WTC11 (cell line): ENCODE measurements around the gene FRS3. TPM values are rescaled to one million over a fixed set of nuclear protein-coding genes. Genes with fewer than 3 reads are reported as not detected.

Source experiments
- ATAC-seq: fragments of 200-7000 bp; cut with Tn5 transposase; 2 replicates; pipeline ENCODE4 v1.10.0; 2021; ENCODE audit warnings: mild to moderate bottlenecking, moderate library complexity
- CTCF ChIA-PET: fragments of 300-600 bp; sonication (Branson Sonifier 250); formaldehyde crosslinking; loops from one replicate; lab custom pipeline; 2021; ENCODE audit warnings: antibody characterized with exemption; lab: Charles Lee
- POLR2A ChIA-PET: fragments of 350-600 bp; sonication (Branson Sonifier 250); formaldehyde crosslinking; loops from one replicate; lab custom pipeline; 2021; ENCODE audit warnings: antibody characterized with exemption; lab: Charles Lee
- DNase-seq: peaks from one replicate; pipeline ENCODE4 v3.0.0; 2021; ENCODE audit warnings: low spot score
- H3K27ac Mint-ChIP-seq: 2 replicates; pipeline ENCODE4 v1.8.0; 2021; ENCODE audit warnings: mixed read lengths
- H3K27me3 Mint-ChIP-seq: 2 replicates; pipeline ENCODE4 v1.8.0; 2021; ENCODE audit warnings: low read depth, mild to moderate bottlenecking, moderate library complexity, mixed read lengths
- H3K36me3 Mint-ChIP-seq: 2 replicates; pipeline ENCODE4 v1.8.0; 2021; ENCODE audit warnings: mixed read lengths
- H3K4me1 Mint-ChIP-seq: 2 replicates; pipeline ENCODE4 v1.8.0; 2022; ENCODE audit warnings: mixed read lengths
- H3K4me3 Mint-ChIP-seq: 2 replicates; pipeline ENCODE4 v1.8.0; 2021; ENCODE audit warnings: mild to moderate bottlenecking, moderate library complexity, mixed read lengths
- H3K9me3 Mint-ChIP-seq: 2 replicates; pipeline ENCODE4 v1.8.0; 2021; ENCODE audit warnings: mixed read lengths
- CBFB ChIP-seq: sonication (generic); formaldehyde crosslinking; IDR thresholded peaks from 2 replicates; pipeline ENCODE4 v1.8.1; 2022; ENCODE audit warnings: mild to moderate bottlenecking, low read depth, missing genetic modification reagents
- EMX1 ChIP-seq: fragments of 250-450 bp; sonication (Bioruptor Pico); IDR thresholded peaks from 2 replicates; pipeline ENCODE4 v1.8.0; 2021; ENCODE audit warnings: mild to moderate bottlenecking
- GABPB1 ChIP-seq: sonication (generic); formaldehyde crosslinking; IDR thresholded peaks from 2 replicates; pipeline ENCODE4 v1.8.1; 2023; ENCODE audit warnings: mild to moderate bottlenecking, missing genetic modification reagents
- MXD4 ChIP-seq: fragments of 250-450 bp; sonication (Bioruptor Pico); IDR thresholded peaks from 2 replicates; pipeline ENCODE4 v1.8.0; 2021; ENCODE audit warnings: mild to moderate bottlenecking, moderate library complexity, borderline replicate concordance
- NFE2L1 ChIP-seq: sonication (generic); formaldehyde crosslinking; IDR thresholded peaks from 2 replicates; pipeline ENCODE4 v1.8.1; 2023; ENCODE audit warnings: missing genetic modification reagents
- NR1H2 ChIP-seq: sonication (generic); formaldehyde crosslinking; IDR thresholded peaks from 2 replicates; pipeline ENCODE4 v1.9.0; 2021; ENCODE audit warnings: mild to moderate bottlenecking, moderate library complexity, missing genetic modification reagents
- OVOL2 ChIP-seq: fragments of 250-450 bp; sonication (Bioruptor Pico); IDR thresholded peaks from 2 replicates; pipeline ENCODE4 v1.9.0; 2021; ENCODE audit warnings: mild to moderate bottlenecking, borderline replicate concordance
- RELA ChIP-seq: sonication (generic); formaldehyde crosslinking; IDR thresholded peaks from 2 replicates; pipeline ENCODE4 v1.8.1; 2022; ENCODE audit warnings: missing genetic modification reagents, mild to moderate bottlenecking, borderline replicate concordance
- RORB ChIP-seq: fragments of 250-450 bp; sonication (Bioruptor Pico); IDR thresholded peaks from 2 replicates; pipeline ENCODE4 v1.9.0; 2021; ENCODE audit warnings: mild to moderate bottlenecking
- SMAD3 ChIP-seq: sonication (generic); formaldehyde crosslinking; IDR thresholded peaks from 2 replicates; pipeline ENCODE4 v1.8.0; 2022; ENCODE audit warnings: missing genetic modification reagents, mild to moderate bottlenecking, borderline replicate concordance
- SMAD4 ChIP-seq: sonication (generic); formaldehyde crosslinking; IDR thresholded peaks from 2 replicates; pipeline ENCODE4 v1.8.0; 2022; ENCODE audit warnings: mild to moderate bottlenecking, missing genetic modification reagents
- ZBTB21 ChIP-seq: sonication (generic); formaldehyde crosslinking; IDR thresholded peaks from 2 replicates; pipeline ENCODE4 v1.8.1; 2023; ENCODE audit warnings: mild to moderate bottlenecking, missing genetic modification reagents, borderline replicate concordance
- ZNF263 ChIP-seq: sonication (generic); formaldehyde crosslinking; IDR thresholded peaks from 2 replicates; pipeline ENCODE4 v1.8.1; 2022; ENCODE audit warnings: low read depth, mild to moderate bottlenecking, moderate library complexity, missing genetic modification reagents
- ZNF396 ChIP-seq: fragments of 250-450 bp; sonication (Bioruptor Pico); IDR thresholded peaks from 2 replicates; pipeline ENCODE4 v1.8.0; 2021; ENCODE audit warnings: mild to moderate bottlenecking, moderate library complexity, borderline replicate concordance
- total RNA-seq: library from RNA; stranded (reverse); gene quantifications from 3 replicates; pipeline ENCODE4 v1.2.3, GENCODE V29; 2021
- TF ChIP-seq, protein P1 (sequence below): sonication (generic); formaldehyde crosslinking; IDR thresholded peaks from 2 replicates; pipeline ENCODE4 v1.8.1; 2023; ENCODE audit warnings: mild to moderate bottlenecking, missing genetic modification reagents
- TF ChIP-seq, protein P2 (sequence below): fragments of 250-450 bp; sonication (Bioruptor Pico); IDR thresholded peaks from 2 replicates; pipeline ENCODE4 v1.8.0; 2021; ENCODE audit warnings: mild to moderate bottlenecking
- TF ChIP-seq, protein P3 (sequence below): sonication (generic); formaldehyde crosslinking; IDR thresholded peaks from 2 replicates; pipeline ENCODE4 v1.8.1; 2023; ENCODE audit warnings: mild to moderate bottlenecking, missing genetic modification reagents
- TF ChIP-seq, protein P4 (sequence below): sonication (generic); formaldehyde crosslinking; IDR thresholded peaks from 2 replicates; pipeline ENCODE4 v1.8.0; 2022; ENCODE audit warnings: mild to moderate bottlenecking, missing genetic modification reagents
- TF ChIP-seq, protein P5 (sequence below): sonication (generic); formaldehyde crosslinking; conservative IDR thresholded peaks from 2 replicates; pipeline ENCODE4 v1.8.1; 2022; ENCODE audit warnings: mild to moderate bottlenecking, missing genetic modification reagents
- TF ChIP-seq, protein P6 (sequence below): sonication (generic); formaldehyde crosslinking; IDR thresholded peaks from 2 replicates; pipeline ENCODE4 v1.8.1; 2022; ENCODE audit warnings: low read depth, mild to moderate bottlenecking, moderate library complexity, missing genetic modification reagents, borderline replicate concordance
- TF ChIP-seq, protein P7 (sequence below): sonication (generic); formaldehyde crosslinking; IDR thresholded peaks from 2 replicates; pipeline ENCODE4 v1.8.1; 2022; ENCODE audit warnings: low read depth, missing genetic modification reagents, borderline replicate concordance

FRS3 gene
- total RNA-seq, 1 experiment from 2014 or later: 7.8 TPM

DNA sequence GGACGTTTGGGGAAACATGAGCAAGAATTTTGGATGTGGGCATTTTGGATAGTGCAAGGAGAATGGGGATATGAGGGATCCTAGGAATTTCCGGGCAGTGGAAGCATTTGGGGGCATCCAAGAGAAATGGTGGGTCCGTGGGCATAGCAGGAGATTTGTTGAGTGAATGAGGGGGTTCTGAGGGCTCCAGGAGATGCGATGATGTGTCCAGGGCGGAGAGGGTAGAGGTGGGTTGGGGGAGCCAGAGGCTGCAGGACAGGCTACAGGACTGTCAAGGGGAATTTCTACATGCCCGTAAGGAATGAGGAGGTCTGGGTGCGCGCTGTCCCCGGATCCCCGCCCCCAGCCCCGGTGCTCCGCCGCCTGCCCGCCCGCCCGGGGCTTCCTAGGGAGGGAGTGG lies 364 bp downstream of the FRS3 start:
- Mint-ChIP-seq H3K36me3 (no peaks in the 10 kb centered on the region; the same call in 1 of the 2 replicates), H3K4me3 (peak overlapping the region; percentile 95), H3K27me3 (peaks cover 36% of the 10 kb centered on the region), H3K27ac (0 out of 2 replicates have a peak overlapping the region, but pooled peaks have one; percentile 70), H3K9me3 (no peaks in the 10 kb centered on the region), H3K4me1 (peaks cover 18% of the 10 kb centered on the region)
- ChIA-PET CTCF (interaction anchor here (0.6 to 1.0 kb wide), 20 partner anchors 9 to 369 kb away, joined by 3 to 9 read pairs (median 4); partner anchors contain the start of genes BYSL, MED20 and TAF8), POLR2A (no interaction called here)
- TF ChIP-seq GABPB1 (CRISPR knock-in tag) (no peak), CBFB (CRISPR knock-in tag) (no peak), RELA (no peak), RORB (CRISPR knock-in tag) (no peak), MXD4 (CRISPR knock-in tag) (no peak), ZNF263 (CRISPR knock-in tag) (no peak), NR1H2 (CRISPR knock-in tag) (no peak), SMAD4 (CRISPR knock-in tag) (no peak), SMAD3 (CRISPR knock-in tag) (no peak), OVOL2 (CRISPR knock-in tag) (no peak)
- TF ChIP-seq, protein P1, sequence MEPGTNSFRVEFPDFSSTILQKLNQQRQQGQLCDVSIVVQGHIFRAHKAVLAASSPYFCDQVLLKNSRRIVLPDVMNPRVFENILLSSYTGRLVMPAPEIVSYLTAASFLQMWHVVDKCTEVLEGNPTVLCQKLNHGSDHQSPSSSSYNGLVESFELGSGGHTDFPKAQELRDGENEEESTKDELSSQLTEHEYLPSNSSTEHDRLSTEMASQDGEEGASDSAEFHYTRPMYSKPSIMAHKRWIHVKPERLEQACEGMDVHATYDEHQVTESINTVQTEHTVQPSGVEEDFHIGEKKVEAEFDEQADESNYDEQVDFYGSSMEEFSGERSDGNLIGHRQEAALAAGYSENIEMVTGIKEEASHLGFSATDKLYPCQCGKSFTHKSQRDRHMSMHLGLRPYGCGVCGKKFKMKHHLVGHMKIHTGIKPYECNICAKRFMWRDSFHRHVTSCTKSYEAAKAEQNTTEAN: no peak
- TF ChIP-seq, protein P2, sequence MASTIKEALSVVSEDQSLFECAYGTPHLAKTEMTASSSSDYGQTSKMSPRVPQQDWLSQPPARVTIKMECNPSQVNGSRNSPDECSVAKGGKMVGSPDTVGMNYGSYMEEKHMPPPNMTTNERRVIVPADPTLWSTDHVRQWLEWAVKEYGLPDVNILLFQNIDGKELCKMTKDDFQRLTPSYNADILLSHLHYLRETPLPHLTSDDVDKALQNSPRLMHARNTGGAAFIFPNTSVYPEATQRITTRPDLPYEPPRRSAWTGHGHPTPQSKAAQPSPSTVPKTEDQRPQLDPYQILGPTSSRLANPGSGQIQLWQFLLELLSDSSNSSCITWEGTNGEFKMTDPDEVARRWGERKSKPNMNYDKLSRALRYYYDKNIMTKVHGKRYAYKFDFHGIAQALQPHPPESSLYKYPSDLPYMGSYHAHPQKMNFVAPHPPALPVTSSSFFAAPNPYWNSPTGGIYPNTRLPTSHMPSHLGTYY (CRISPR knock-in tag): no peak
- TF ChIP-seq, protein P3, sequence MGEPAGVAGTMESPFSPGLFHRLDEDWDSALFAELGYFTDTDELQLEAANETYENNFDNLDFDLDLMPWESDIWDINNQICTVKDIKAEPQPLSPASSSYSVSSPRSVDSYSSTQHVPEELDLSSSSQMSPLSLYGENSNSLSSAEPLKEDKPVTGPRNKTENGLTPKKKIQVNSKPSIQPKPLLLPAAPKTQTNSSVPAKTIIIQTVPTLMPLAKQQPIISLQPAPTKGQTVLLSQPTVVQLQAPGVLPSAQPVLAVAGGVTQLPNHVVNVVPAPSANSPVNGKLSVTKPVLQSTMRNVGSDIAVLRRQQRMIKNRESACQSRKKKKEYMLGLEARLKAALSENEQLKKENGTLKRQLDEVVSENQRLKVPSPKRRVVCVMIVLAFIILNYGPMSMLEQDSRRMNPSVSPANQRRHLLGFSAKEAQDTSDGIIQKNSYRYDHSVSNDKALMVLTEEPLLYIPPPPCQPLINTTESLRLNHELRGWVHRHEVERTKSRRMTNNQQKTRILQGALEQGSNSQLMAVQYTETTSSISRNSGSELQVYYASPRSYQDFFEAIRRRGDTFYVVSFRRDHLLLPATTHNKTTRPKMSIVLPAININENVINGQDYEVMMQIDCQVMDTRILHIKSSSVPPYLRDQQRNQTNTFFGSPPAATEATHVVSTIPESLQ (CRISPR knock-in tag): no peak
- TF ChIP-seq, protein P4, sequence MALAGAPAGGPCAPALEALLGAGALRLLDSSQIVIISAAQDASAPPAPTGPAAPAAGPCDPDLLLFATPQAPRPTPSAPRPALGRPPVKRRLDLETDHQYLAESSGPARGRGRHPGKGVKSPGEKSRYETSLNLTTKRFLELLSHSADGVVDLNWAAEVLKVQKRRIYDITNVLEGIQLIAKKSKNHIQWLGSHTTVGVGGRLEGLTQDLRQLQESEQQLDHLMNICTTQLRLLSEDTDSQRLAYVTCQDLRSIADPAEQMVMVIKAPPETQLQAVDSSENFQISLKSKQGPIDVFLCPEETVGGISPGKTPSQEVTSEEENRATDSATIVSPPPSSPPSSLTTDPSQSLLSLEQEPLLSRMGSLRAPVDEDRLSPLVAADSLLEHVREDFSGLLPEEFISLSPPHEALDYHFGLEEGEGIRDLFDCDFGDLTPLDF (CRISPR knock-in tag): no peak
- TF ChIP-seq, protein P5, sequence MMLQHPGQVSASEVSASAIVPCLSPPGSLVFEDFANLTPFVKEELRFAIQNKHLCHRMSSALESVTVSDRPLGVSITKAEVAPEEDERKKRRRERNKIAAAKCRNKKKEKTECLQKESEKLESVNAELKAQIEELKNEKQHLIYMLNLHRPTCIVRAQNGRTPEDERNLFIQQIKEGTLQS (CRISPR knock-in tag): no peak
- DNase-seq (no peak), ATAC-seq (peak; percentile 2)

DNA sequence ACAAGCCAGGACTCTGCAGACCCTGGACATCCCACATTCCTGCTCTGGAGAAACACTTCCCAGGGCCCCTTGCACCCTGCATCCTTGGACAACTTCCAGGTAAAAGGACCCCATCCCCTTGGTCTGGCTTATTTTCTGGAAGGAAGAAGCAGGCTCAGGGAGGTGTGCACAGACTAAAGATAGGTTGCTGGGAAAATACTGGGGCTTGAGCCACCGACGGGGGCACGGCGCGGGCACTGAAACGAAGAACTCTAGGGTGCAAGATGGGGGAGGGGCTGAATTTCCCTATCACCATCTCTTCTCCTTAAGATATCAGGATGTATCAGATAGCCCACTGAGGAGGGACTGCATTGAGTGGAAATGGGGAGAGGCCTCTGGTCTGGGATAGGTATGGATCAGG lies 805 bp downstream of the FRS3 start:
- H3K4me1 Mint-ChIP-seq: peaks cover 17% of the 10 kb centered on the region
- DNase-seq (no peak), ATAC-seq (no peak)
- no peaks in the 10 kb centered on the region for H3K9me3 Mint-ChIP-seq
- H3K27me3 Mint-ChIP-seq: peaks cover 31% of the 10 kb centered on the region
- ChIA-PET CTCF (interaction anchor here (1.7 kb wide), 1 partner anchor 8 kb away, joined by 7 read pairs; the partner anchor contains the start of gene TOMM6), POLR2A (no interaction called here)
- no peak overlapping the region for H3K27ac Mint-ChIP-seq
- peak overlapping the region; percentile 95 for H3K4me3 Mint-ChIP-seq
- peaks cover 3% of the 10 kb centered on the region; the same call in 1 of the 2 replicates for H3K36me3 Mint-ChIP-seq
- TF ChIP-seq ZBTB21 (CRISPR knock-in tag) (no peak), ZNF396 (CRISPR knock-in tag) (no peak), EMX1 (CRISPR knock-in tag) (no peak), NFE2L1 (CRISPR knock-in tag) (no peak)
- TF ChIP-seq, protein P1: no peak
- TF ChIP-seq, protein P6, sequence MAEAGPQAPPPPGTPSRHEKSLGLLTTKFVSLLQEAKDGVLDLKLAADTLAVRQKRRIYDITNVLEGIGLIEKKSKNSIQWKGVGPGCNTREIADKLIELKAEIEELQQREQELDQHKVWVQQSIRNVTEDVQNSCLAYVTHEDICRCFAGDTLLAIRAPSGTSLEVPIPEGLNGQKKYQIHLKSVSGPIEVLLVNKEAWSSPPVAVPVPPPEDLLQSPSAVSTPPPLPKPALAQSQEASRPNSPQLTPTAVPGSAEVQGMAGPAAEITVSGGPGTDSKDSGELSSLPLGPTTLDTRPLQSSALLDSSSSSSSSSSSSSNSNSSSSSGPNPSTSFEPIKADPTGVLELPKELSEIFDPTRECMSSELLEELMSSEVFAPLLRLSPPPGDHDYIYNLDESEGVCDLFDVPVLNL: no peak
- TF ChIP-seq, protein P7, sequence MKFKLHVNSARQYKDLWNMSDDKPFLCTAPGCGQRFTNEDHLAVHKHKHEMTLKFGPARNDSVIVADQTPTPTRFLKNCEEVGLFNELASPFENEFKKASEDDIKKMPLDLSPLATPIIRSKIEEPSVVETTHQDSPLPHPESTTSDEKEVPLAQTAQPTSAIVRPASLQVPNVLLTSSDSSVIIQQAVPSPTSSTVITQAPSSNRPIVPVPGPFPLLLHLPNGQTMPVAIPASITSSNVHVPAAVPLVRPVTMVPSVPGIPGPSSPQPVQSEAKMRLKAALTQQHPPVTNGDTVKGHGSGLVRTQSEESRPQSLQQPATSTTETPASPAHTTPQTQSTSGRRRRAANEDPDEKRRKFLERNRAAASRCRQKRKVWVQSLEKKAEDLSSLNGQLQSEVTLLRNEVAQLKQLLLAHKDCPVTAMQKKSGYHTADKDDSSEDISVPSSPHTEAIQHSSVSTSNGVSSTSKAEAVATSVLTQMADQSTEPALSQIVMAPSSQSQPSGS (CRISPR knock-in tag): no peak
